ENCODE results near the gene NDUFB6.
A peak's percentile ranks its signal among the peaks of the same experiment; 100 is the strongest.
"Not testable (repeated sequence)": the region's sequence is repeated elsewhere in the genome, so short reads cannot be mapped to it uniquely, and the experiment has no call there.

Gene NDUFB6

GRCh38 chr9:32550562-32551275 is 22.2 kb downstream of the NDUFB6 start:
- H3K4me3 ChIP-seq (replicated peaks; ENCODE audit: insufficient read depth, low read length): peak overlapping the region; percentile 78
- peak; percentile 64 to 82 for DNase-seq (ENCODE audit: low read depth in 1 of 2, low spot score in 1 of 2)
- H3K27ac ChIP-seq (replicated peaks): peak overlapping the region; percentile 92
- no peaks in the 10 kb centered on the region for H3K27me3 ChIP-seq (ENCODE audit: insufficient read depth, poor library complexity, severe bottlenecking)
- TF ChIP-seq CTCF (IDR thresholded peaks at IDR 0.05; ENCODE audit: insufficient read depth, low read length): no peak
- TF ChIP-seq SPI1 (IDR thresholded peaks at IDR 0.05; ENCODE audit: borderline replicate concordance, low read depth): no peak
- TF ChIP-seq, protein P1, sequence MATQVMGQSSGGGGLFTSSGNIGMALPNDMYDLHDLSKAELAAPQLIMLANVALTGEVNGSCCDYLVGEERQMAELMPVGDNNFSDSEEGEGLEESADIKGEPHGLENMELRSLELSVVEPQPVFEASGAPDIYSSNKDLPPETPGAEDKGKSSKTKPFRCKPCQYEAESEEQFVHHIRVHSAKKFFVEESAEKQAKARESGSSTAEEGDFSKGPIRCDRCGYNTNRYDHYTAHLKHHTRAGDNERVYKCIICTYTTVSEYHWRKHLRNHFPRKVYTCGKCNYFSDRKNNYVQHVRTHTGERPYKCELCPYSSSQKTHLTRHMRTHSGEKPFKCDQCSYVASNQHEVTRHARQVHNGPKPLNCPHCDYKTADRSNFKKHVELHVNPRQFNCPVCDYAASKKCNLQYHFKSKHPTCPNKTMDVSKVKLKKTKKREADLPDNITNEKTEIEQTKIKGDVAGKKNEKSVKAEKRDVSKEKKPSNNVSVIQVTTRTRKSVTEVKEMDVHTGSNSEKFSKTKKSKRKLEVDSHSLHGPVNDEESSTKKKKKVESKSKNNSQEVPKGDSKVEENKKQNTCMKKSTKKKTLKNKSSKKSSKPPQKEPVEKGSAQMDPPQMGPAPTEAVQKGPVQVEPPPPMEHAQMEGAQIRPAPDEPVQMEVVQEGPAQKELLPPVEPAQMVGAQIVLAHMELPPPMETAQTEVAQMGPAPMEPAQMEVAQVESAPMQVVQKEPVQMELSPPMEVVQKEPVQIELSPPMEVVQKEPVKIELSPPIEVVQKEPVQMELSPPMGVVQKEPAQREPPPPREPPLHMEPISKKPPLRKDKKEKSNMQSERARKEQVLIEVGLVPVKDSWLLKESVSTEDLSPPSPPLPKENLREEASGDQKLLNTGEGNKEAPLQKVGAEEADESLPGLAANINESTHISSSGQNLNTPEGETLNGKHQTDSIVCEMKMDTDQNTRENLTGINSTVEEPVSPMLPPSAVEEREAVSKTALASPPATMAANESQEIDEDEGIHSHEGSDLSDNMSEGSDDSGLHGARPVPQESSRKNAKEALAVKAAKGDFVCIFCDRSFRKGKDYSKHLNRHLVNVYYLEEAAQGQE (IDR thresholded peaks at IDR 0.05; ENCODE audit: insufficient replicate concordance, low read depth): no peak
- TF ChIP-seq POLR2AphosphoS5 (IDR thresholded peaks at IDR 0.05; ENCODE audit: low read depth): no peak; the same call in 1 of the 2 replicates
- TF ChIP-seq GABPA (IDR thresholded peaks at IDR 0.05; ENCODE audit: low read depth): no peak

GRCh38 chr9:32550150-32550561 is 22.8 kb downstream of the NDUFB6 start:
- TF ChIP-seq, protein P1 (IDR thresholded peaks at IDR 0.05; ENCODE audit: insufficient replicate concordance, low read depth): no peak
- TF ChIP-seq GABPA (IDR thresholded peaks at IDR 0.05; ENCODE audit: low read depth): no peak
- TF ChIP-seq CTCF (IDR thresholded peaks at IDR 0.05; ENCODE audit: insufficient read depth, low read length): no peak
- no peak for TF ChIP-seq POLR2AphosphoS5 (IDR thresholded peaks at IDR 0.05; ENCODE audit: low read depth)
- no peak for TF ChIP-seq SPI1 (IDR thresholded peaks at IDR 0.05; ENCODE audit: borderline replicate concordance, low read depth)
- DNase-seq (ENCODE audit: low read depth in 1 of 2, low spot score in 1 of 2): no peak
- no peaks in the 10 kb centered on the region for H3K27me3 ChIP-seq (ENCODE audit: insufficient read depth, poor library complexity, severe bottlenecking)
- peak overlapping the region; percentile 78 for H3K4me3 ChIP-seq (replicated peaks; ENCODE audit: insufficient read depth, low read length)
- H3K27ac ChIP-seq (replicated peaks): no peak overlapping the region

- H3K27me3 ChIP-seq (ENCODE audit: insufficient read depth, poor library complexity, severe bottlenecking); H3K27ac ChIP-seq (replicated peaks); H3K4me3 ChIP-seq (replicated peaks; ENCODE audit: insufficient read depth, low read length); DNase-seq (ENCODE audit: low read depth in 1 of 2, low spot score in 1 of 2): not testable (repeated sequence)
Observed at GRCh38 chr9:32548213-32548612, 24.7 kb downstream of the NDUFB6 start.

DNA sequence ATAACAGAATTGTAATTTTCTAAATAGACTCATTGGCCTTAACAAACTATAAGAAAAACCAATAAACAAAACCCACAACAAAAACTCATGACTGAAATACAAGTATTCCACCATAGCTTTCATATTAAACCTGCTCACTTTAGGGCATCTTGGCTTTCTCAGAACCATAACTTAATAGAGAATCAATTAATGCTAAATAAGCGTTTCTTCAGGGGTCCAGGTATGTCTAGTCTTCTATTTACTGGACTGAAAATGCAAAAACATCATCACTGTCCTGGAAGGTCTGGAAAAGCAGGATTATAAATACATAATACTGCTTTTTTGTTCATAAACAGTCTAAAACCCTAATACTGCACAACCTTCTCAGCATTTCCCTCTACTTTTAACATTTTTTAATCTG is 27.1 kb downstream of the NDUFB6 start:
- Histone ChIP-seq H3K27ac (replicated peaks) (no peak overlapping the region), H3K4me3 (replicated peaks; ENCODE audit: insufficient read depth, low read length) (no peak overlapping the region), H3K27me3 (ENCODE audit: insufficient read depth, poor library complexity, severe bottlenecking) (no peaks in the 10 kb centered on the region)
- TF ChIP-seq POLR2AphosphoS5 (IDR thresholded peaks at IDR 0.05; ENCODE audit: low read depth): no peak
- TF ChIP-seq, protein P1 (IDR thresholded peaks at IDR 0.05; ENCODE audit: insufficient replicate concordance, low read depth): no peak
- TF ChIP-seq CTCF (IDR thresholded peaks at IDR 0.05; ENCODE audit: insufficient read depth, low read length): no peak
- no peak for TF ChIP-seq GABPA (IDR thresholded peaks at IDR 0.05; ENCODE audit: low read depth)
- TF ChIP-seq SPI1 (IDR thresholded peaks at IDR 0.05; ENCODE audit: borderline replicate concordance, low read depth): no peak
- no peak for DNase-seq (ENCODE audit: low read depth in 1 of 2, low spot score in 1 of 2)

All from HL-60 (cell line).